Measurements from ENCODE around the gene TBXA2R. TPM values are rescaled to one million over a fixed set of nuclear protein-coding genes. Genes with fewer than 3 reads are reported as not detected.

Gene TBXA2R
- total and polyA plus RNA-seq, 4 donors, result 1.7 to 6.0 (median 5.4) TPM

DNA sequence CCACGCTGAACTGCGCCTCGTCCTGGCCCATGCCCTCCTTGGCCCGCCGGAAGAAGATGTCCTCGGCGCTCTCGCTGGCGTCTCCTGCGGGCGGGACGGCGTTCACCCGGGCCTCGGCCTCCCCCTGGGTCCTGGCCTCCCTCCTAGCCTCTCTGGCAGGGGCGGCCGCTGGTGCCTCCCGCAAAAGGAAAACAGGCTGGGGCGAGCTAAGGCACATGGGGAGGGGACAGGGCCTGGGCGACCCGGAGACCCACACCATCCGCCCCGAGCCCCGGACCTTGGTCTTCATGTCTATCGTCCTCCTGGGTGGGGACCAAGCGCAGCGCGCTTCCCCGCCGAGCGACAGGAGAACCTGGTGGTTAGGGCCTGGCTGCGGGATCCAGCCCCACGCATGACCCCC is 5.7 kb upstream of the TBXA2R start:
- no peaks in the 10 kb centered on the region for H3K27me3 ChIP-seq (ENCODE audit: control insufficient read depth in 4 of 4, insufficient read depth in 4 of 4, low read length in 3 of 4)
- no peak for DNase-seq (ENCODE audit: low spot score)
- peaks cover 4 to 21% (median 8%) of the 10 kb centered on the region in 4 donors for H3K36me3 ChIP-seq (ENCODE audit: control insufficient read depth in 4 of 4, insufficient read depth in 3 of 4, low read depth in 1 of 4, low read length in 3 of 4)
- H3K9me3 ChIP-seq (ENCODE audit: control insufficient read depth in 4 of 4, low read length in 3 of 4), result no peaks in the 10 kb centered on the region
- TF ChIP-seq RXRA (IDR thresholded peaks at IDR 0.05), result no peak
- TF ChIP-seq, protein P1, sequence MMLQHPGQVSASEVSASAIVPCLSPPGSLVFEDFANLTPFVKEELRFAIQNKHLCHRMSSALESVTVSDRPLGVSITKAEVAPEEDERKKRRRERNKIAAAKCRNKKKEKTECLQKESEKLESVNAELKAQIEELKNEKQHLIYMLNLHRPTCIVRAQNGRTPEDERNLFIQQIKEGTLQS (IDR thresholded peaks at IDR 0.05), result no peak
- no peak for TF ChIP-seq SP1 (IDR thresholded peaks at IDR 0.05)
- TF ChIP-seq, protein P2, sequence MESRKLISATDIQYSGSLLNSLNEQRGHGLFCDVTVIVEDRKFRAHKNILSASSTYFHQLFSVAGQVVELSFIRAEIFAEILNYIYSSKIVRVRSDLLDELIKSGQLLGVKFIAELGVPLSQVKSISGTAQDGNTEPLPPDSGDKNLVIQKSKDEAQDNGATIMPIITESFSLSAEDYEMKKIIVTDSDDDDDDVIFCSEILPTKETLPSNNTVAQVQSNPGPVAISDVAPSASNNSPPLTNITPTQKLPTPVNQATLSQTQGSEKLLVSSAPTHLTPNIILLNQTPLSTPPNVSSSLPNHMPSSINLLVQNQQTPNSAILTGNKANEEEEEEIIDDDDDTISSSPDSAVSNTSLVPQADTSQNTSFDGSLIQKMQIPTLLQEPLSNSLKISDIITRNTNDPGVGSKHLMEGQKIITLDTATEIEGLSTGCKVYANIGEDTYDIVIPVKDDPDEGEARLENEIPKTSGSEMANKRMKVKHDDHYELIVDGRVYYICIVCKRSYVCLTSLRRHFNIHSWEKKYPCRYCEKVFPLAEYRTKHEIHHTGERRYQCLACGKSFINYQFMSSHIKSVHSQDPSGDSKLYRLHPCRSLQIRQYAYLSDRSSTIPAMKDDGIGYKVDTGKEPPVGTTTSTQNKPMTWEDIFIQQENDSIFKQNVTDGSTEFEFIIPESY (IDR thresholded peaks at IDR 0.05), result no peak
- TF ChIP-seq FOXA1 (IDR thresholded peaks at IDR 0.05), result no peak
- TF ChIP-seq, protein P3, sequence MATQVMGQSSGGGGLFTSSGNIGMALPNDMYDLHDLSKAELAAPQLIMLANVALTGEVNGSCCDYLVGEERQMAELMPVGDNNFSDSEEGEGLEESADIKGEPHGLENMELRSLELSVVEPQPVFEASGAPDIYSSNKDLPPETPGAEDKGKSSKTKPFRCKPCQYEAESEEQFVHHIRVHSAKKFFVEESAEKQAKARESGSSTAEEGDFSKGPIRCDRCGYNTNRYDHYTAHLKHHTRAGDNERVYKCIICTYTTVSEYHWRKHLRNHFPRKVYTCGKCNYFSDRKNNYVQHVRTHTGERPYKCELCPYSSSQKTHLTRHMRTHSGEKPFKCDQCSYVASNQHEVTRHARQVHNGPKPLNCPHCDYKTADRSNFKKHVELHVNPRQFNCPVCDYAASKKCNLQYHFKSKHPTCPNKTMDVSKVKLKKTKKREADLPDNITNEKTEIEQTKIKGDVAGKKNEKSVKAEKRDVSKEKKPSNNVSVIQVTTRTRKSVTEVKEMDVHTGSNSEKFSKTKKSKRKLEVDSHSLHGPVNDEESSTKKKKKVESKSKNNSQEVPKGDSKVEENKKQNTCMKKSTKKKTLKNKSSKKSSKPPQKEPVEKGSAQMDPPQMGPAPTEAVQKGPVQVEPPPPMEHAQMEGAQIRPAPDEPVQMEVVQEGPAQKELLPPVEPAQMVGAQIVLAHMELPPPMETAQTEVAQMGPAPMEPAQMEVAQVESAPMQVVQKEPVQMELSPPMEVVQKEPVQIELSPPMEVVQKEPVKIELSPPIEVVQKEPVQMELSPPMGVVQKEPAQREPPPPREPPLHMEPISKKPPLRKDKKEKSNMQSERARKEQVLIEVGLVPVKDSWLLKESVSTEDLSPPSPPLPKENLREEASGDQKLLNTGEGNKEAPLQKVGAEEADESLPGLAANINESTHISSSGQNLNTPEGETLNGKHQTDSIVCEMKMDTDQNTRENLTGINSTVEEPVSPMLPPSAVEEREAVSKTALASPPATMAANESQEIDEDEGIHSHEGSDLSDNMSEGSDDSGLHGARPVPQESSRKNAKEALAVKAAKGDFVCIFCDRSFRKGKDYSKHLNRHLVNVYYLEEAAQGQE (IDR thresholded peaks at IDR 0.05), result no peak
- TF ChIP-seq HNF4G (IDR thresholded peaks at IDR 0.05), result no peak
- TF ChIP-seq NR2F2 (IDR thresholded peaks at IDR 0.05), result no peak
- no peak for TF ChIP-seq EGR1 (IDR thresholded peaks at IDR 0.05; ENCODE audit: low read depth in 2 of 2)
- no peak for TF ChIP-seq YY1 (IDR thresholded peaks at IDR 0.05)
- TF ChIP-seq GABPA (IDR thresholded peaks at IDR 0.05 in 1 of 2, conservative IDR thresholded peaks at IDR 0.05 in 1 of 2), result no peak
- TF ChIP-seq JUND (IDR thresholded peaks at IDR 0.05), result no peak
- no peak for TF ChIP-seq TAF1 (conservative IDR thresholded peaks at IDR 0.05)
- TF ChIP-seq, protein P4, sequence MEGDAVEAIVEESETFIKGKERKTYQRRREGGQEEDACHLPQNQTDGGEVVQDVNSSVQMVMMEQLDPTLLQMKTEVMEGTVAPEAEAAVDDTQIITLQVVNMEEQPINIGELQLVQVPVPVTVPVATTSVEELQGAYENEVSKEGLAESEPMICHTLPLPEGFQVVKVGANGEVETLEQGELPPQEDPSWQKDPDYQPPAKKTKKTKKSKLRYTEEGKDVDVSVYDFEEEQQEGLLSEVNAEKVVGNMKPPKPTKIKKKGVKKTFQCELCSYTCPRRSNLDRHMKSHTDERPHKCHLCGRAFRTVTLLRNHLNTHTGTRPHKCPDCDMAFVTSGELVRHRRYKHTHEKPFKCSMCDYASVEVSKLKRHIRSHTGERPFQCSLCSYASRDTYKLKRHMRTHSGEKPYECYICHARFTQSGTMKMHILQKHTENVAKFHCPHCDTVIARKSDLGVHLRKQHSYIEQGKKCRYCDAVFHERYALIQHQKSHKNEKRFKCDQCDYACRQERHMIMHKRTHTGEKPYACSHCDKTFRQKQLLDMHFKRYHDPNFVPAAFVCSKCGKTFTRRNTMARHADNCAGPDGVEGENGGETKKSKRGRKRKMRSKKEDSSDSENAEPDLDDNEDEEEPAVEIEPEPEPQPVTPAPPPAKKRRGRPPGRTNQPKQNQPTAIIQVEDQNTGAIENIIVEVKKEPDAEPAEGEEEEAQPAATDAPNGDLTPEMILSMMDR (IDR thresholded peaks at IDR 0.05; ENCODE audit: low read depth, low read length, missing input control), result no peak
- TF ChIP-seq FOXA2 (IDR thresholded peaks at IDR 0.05), result no peak
- TF ChIP-seq, protein P5, sequence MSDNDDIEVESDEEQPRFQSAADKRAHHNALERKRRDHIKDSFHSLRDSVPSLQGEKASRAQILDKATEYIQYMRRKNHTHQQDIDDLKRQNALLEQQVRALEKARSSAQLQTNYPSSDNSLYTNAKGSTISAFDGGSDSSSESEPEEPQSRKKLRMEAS (IDR thresholded peaks at IDR 0.05), result no peak
- no peak for TF ChIP-seq RAD21 (IDR thresholded peaks at IDR 0.05)
- H3K4me1 ChIP-seq (ENCODE audit: control insufficient read depth in 4 of 4, insufficient read depth in 4 of 4, low read length in 3 of 4), result peaks cover 0 to 3% (median 2%) of the 10 kb centered on the region in 4 donors
- 98% methylated on average over 33 of the region's 33 CpGs for WGBS
- H3K4me3 ChIP-seq (ENCODE audit: low read depth in 1 of 3, low read length in 3 of 3), result no peak overlapping the region
- H3K9ac ChIP-seq (ENCODE audit: low read depth in 1 of 2, low read length in 2 of 2), result no peak overlapping the region
- peak overlapping the region in 1 of 2 donors; percentile 59 for H3K27ac ChIP-seq (ENCODE audit: low read depth in 1 of 2, low read length in 2 of 2)

Data from liver (tissue), 9 donors.